Stimulated activated CD8-positive, alpha-beta memory T cell treated with anti-CD3 and anti-CD28 coated beads, Interleukin-12 subunit alpha, Interleukin-12 subunit beta, amount 100 ng/mL, for 4 hours (primary cell): ENCODE measurements around the gene POTEB2.
"Not testable (repeated sequence)": the region's sequence is repeated elsewhere in the genome, so short reads cannot be mapped to it uniquely, and the experiment has no call there.

Source experiments
- DNase-seq: peaks from one replicate; pipeline ENCODE4 v3.0.0-alpha.2; 2020; ENCODE audit warnings: low read depth

Gene POTEB2

GRCh38 chr15:20866214-20866613 lies at the start of gene POTEB2:
Gene POTEB2, minus strand, starts transcription at chr15:20866314. Its CDS starts 33 bp downstream, at chr15:20866281.
- DNase-seq: not testable (repeated sequence)

GRCh38 chr15:20879916-20880315 lies 13.8 kb upstream of the POTEB2 start:
- DNase-seq: not testable (repeated sequence)

- DNase-seq: not testable (repeated sequence)
Measured at GRCh38 chr15:20878464-20878863, 12.3 kb upstream of the POTEB2 start.

GRCh38 chr15:20877819-20878218 lies 11.7 kb upstream of the POTEB2 start:
- not testable (repeated sequence) for DNase-seq
